Panc1 (cell line): ENCODE data around the gene NR2C2.

Experiments used
- CTCF ChIP-seq: fragments of 450-650 bp; IDR thresholded peaks from 2 replicates; pipeline ENCODE4 v1.5.1; 2017; ENCODE audit warnings: mild to moderate bottlenecking
- REST ChIP-seq, 2 experiments: IDR thresholded peaks; 2 replicates each; pipeline ENCODE4 v1.6.1; 2011 to 2012; ENCODE audit warnings: low read depth in 2 of 2, control low read depth in 1 of 2, low read length in 1 of 2, mild to moderate bottlenecking in 1 of 2, moderate library complexity in 1 of 2; ENCODE audit not compliant: insufficient read depth in 1 of 2
- SIN3A ChIP-seq: IDR thresholded peaks from 2 replicates; pipeline ENCODE4 v1.6.1; 2012; ENCODE audit warnings: low read depth, mild to moderate bottlenecking, low read length, moderate library complexity, borderline replicate concordance; ENCODE audit not compliant: insufficient read depth

GRCh38 chr3:14926592-14926991 is 20.8 kb upstream of the NR2C2 start:
- TF ChIP-seq CTCF: no peak
- no peak for TF ChIP-seq SIN3A
- TF ChIP-seq REST (IDR thresholded peaks at IDR 0.05; ENCODE audit: insufficient read depth in 1 of 2, low read depth in 2 of 2, low read length in 1 of 2): no peak
